Activated CD4-positive, alpha-beta T cell treated with anti-CD3 and anti-CD28 coated beads, Interleukin-2, amount 50 U/mL, for 1 hour (primary cell): Measurements from ENCODE around the gene HSD17B2.
"Not testable (repeated sequence)": the region's sequence is repeated elsewhere in the genome, so short reads cannot be mapped to it uniquely, and the experiment has no call there.

Experiments used
- DNase-seq: peaks from one replicate; pipeline ENCODE4 v3.0.0-alpha.2; 2020

The HSD17B2 gene

DNA sequence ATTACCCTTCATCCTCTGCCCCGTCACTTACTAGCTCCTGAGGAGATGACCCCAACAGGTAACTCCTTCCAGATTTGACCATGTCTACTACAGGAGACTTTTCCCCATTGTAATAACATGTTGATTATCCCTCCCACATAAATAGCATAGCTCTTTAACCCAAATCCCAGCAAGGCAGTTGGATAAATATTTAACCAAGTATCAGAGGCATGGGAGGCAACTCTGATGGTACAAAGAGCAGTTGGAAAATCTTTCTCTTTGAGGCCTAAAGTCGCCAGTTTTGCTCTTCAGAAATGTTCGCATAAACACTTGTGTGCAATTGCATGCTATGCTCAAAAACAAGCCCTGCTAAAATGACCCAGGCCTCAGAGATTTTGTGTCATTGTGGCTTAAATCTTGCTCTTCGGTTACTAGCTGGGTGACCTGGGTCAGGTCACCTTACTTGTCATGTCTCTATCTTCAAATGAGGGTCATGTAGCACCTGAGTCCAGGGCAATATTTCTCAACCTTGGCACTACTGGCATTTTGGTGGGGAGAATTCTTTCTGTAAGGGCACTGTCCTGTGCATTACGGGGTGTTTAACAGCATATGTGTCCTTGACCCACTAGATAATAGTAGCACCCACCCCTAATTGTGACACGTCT lies 48.8 kb downstream of the HSD17B2 start:
- no peak for DNase-seq

DNA sequence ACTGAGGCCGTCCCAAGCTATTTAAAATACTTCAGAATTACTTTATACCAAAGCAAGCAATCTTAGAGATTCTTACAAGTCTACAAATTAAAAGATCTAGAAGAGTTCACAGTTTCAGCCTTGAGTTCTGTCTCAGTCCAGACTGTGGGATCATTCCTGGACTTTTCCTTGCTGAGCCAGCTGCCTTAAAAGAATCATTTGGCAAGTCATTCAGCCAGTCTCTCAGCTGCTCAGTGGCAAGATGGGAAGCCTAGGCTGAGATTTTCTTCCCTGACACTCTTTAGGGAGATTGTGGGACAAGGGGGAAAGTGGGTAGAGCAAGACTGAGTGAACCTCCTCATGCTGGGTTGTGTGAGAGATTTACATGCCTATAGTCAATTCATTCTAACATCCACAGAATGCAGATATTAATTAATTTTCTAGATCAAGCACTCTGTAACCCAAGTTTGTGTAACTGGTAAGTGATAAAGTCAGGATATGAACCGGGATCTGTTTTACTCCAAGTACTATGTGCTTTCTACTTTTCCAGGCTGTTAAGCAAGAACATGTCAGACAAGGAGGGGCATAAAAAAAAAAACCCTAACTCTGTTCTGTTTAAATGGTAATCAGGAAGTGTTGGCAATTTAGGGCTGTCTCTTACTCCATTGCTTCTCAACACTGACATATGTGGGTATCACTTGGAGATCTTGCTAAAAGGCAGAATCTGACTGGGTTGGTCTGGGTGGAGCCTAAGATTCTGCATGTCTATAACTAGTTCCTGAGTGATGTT lies 50.1 kb downstream of the HSD17B2 start:
- no peak for DNase-seq

DNA sequence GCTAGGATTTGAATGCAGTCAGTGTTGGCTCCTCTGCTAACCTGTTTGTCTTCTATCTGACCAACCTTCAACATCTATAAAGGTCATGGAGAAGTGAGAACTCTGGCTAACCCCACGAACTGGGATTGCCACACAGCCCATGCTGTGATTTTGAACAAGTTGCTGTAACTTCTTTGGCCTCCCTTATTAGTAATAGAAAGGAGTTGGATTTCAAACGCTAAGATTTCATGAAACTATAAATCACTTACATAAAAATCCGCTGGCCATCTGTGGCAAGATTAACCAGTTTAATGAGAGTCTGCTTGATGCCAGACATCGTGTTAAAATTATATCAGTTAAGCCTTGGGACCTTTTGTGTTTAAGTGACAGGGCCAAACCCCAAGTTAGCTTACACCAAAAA lies 53.4 kb downstream of the HSD17B2 start:
- DNase-seq: no peak

DNA sequence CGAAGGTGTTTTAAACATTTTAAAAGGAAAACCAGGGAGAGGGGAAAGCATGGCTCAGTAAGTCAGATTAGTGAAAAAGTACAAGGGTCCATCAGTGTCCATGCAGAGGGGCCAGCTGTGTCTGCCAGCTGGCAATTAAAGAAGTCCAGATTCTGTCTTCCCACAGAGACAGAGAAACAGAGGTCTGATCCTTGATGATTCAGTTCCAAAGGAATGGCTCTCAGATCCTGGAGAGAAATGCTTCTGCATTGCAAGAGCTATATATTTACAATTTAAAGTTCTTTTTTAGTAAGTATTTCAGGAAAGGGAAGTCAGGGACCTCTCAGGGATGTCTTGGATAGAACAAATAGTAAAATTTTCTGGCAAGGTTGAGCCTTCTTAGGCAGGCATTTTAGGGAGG lies 56.2 kb downstream of the HSD17B2 start:
- no peak for DNase-seq

DNA sequence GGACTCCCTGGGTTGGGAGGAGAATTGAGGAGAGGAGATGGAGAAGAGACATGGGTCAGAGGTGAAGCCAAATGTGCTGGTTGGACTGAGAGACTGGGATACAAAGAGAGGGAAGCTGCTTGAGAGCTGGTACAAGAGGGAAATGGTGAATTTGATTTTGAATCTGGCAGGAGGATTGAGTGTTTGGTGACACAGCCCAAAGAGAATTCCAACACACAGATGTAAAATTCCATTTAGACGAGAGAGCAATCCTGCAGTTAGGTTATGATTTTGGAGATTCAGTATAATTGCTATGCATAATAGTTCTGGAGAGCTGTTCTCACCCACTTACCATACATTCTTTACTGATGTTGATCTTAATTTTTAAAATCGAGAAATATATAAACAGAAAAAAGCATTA lies 57.7 kb downstream of the HSD17B2 start:
- DNase-seq: no peak

DNA sequence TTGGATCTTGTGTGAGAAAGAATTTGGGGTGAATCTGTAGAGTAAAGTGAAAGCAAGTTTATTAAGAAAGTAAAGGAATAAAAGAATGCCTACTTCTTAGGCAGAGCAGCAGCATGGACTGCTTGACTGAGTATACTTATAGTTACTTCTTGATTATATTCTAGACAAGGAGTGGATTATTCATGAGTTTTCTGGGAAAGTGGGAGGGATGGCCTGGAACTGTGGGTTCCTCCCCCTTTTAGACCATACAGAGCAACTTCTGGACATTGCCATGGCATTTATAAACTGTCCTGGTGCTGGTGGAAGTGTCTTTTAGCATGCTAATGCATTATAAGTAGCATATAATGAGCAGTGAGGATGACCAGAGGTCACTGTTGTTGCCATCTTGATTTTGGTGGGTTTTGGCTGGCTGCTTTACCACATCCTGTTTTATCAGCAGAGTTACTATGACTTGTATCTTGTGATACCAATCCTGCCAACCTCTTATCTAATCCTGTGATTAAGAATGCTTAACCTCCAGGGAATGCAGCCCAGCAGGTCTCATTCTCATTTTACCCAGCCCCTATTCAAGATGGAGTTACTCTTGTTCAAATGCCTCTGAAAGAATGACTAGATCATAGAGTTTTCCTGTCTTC lies 58.7 kb downstream of the HSD17B2 start:
- no peak for DNase-seq

DNA sequence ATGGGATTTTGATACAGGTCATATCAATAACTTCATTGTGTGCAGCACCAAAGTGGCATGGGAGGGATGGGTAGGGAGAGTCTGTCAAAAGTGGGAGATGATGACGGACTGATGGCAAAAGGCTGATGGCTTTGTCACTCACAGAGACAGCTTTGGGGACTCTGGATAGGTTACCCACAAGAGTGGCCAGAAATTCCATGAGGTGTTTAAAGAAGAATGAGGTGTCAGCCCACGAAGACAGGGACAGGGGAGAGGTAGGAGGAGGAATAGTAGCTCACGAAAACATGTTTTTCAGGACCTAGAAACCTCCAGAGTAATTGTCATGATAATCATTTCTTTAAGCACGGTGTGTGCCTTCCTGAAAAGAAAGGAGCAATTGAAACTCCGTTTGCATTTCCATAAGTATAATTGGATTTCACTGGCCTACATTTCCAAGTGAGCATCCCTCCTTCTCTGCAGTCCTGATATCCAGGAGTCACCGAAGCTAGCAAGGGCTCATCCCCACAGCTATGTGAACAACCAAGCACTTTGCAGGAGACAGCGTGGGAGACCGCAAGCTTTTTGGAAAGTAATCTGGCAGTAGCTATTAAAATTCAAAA lies 60.0 kb downstream of the HSD17B2 start:
- no peak for DNase-seq

DNA sequence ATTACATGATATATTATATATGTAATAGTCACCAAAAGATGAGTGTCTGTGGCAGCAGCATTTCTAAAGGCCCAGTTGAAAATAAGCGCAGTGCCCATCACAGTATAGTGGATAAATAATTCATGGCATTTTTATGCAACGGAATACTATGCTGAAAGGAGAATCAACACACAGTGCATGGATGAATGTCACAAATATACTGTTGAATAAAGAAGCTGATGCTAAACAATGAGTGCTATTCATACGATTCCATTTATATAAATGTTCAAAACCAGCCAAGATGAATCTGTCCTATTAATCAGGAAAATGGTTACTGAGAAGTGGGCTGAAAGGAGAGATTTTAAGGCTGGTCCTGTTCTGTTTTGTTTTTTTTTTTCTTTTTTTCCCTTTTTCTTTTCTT lies 61.6 kb downstream of the HSD17B2 start:
- DNase-seq: no peak

DNA sequence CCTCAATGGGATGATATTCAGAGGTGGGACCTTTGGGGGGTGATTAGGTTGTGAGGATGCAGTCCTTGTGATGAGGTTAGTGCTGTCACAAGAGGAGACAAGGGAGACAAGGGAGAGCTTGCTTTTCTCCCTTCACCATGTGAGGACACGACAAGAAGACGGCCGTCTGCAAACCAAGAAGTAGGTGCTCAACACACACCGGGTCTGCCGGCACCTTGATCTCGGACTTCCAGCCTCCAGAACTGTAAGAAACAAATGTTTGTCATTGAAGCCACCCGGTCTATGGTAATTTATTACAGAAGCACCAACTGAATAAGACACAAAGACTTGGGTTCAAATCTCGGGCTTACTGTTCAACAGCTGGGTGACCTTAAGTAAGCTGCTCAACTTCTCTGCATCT lies 70.1 kb downstream of the HSD17B2 start:
- no peak for DNase-seq

DNA sequence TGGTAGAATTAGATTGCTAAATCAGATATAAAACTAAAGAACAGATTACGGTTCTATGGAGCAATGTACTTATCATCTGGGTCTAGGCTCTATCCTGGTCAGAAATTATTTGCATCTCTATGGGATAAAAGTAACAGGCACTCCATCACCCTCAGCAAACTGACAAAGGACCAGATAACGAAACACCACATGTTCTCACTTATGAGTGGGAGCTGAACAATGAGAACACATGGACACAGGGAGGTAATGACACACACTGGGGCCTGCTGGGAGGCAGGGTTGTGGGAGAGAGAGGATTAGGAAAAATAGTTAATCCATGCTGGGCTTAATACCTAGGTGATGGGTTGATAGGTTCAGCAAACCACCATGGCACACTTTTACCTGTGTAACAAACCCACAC lies 73.0 kb downstream of the HSD17B2 start:
- no peak for DNase-seq

DNA sequence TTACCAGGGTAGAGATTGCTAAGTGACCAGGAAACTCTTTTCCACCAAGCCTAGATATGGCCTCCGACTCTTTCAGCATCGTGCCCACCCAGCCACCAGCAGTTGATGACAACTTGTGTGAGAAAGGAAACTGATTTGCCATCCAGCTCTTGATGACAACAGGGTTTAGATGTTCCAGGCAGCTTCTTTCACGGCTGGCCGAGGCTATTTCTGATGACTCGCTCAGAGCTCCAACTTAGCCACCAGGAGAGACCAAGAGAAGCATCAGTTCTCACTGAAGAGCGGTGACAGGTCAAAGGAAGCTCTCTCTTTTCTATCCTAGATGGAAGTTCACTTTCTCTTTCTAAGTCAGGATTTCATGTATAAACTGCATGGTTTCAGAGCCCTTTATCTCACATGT lies 73.7 kb downstream of the HSD17B2 start:
- DNase-seq: no peak

DNA sequence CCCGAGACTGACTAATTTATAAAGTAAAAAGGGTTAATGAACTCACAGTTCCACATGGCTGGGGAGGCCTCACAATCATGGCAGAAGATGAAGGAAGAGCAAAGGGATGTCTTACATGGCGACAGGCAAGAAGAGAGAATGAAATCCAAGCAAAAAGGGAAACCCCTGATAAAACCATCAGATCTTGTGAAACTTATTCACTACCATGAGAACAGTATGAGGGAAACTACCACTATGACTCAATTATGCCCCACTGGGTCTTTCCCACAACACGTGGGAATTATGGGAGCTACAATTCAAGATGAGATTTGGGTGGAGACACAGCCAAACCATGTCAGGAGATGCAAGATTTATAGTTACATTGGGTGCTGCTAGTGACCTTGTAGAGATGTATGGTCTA lies 74.2 kb downstream of the HSD17B2 start:
- DNase-seq: not testable (repeated sequence)

DNA sequence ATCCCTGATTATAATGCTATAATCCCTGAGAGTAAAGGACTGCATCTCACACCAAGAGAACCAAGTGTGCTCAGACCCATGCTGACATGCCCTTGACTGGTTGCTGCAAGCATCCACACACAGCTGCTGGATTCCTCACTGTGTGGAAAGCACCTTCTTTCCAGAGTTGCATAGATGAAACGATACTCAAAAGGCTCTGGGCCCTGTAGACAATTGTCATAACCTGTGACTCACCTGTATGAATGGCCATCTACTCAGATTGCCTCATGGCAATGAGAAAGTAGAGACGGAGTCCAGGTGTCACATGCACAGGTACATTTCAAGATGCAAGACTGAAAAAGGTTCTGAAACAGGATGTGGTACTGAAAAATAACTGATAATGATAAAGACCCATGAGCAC lies 76.9 kb downstream of the HSD17B2 start:
- DNase-seq: no peak

DNA sequence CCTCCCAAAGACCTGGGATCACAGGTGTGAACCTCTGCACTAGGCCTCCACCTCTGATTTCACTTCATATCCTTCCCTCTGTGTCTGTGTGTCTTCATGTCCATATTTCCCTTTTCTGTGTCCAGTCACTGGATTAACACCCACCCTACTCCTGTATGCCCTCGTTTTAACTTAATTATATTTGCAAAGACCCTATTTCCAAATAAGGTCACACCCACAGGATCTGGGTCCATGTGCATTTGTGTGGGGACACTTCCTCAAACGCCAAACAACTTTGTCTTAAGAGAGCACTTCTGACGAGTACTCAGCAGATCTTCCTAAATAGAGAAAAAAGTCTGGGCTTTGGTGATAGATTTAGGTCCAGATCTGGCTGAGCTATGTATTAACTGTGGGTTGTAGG lies 78.7 kb downstream of the HSD17B2 start:
- DNase-seq: no peak

DNA sequence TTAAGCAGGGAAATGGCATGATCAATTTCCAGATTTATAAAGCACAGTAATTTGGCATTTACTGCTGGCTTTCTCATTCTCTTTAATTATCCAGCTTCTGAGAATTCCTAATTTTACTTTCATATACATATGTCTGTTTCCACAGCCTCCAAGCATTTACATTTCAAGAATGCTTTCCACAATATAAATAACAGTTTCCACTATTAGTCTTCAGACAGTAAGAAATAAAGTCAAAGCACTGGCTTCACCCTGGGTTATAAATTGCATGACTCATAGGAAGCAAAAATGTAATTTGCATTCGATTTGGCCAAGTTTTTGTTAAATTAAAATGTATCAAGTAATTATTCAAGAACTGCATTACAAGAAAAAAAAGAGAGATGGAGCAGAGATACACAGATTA lies 81.5 kb downstream of the HSD17B2 start:
- DNase-seq: no peak

DNA sequence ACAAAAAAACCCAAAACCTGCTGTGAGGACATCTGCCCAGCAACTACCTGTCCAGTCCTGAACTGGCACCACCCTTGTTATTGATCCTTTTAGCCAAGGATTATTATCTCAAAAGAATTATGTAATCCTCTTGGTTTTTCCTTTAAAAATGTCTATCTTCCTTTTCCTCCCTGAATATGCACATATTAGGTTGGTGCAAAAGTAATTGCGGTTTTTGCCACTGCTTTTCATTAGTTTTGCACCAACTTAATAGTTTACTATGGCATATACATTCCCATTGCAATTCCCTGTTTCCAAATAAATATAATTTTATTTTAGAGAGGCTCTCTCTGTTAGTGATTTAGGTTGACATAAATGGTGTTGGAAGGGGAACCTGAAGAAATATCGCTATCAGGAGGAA lies 83.7 kb downstream of the HSD17B2 start:
- no peak for DNase-seq

DNA sequence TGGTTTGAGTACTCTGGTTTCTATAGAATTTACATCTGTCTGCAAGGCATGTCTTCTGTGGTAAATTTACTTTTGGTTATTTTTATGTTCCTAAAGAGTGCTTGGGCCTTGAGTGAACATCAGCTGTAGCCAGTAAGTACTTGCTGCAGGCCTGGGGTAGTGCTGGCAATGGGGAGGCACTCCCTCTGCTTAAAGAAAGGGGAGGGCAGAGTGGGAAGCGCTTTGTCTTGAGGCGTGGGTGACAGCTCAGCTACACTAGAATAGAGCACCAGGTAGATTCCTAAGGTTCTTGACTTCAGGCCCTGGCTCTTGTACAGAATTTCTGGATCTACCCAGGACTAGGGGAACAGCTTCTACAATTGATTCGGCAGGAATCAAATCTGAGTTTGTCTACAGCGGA lies 84.4 kb downstream of the HSD17B2 start:
- no peak for DNase-seq

DNA sequence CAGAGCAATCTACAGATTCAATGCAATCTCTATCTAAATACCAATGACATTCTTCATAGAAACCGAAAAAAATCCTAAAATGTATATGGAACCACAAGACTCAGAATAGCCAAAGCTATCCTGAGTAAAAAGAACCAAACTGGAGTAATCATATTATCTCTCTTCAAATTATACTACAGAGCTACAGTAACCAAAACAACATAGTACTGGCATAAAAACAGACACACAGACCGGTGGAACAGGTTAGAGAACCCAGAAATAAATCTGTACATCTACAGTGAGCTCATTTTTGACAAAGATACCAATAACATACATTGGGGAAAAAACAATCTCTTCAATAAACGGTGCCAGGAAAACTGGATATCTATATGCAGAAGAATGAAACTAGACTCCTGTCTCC lies 89.6 kb downstream of the HSD17B2 start:
- no peak for DNase-seq

DNA sequence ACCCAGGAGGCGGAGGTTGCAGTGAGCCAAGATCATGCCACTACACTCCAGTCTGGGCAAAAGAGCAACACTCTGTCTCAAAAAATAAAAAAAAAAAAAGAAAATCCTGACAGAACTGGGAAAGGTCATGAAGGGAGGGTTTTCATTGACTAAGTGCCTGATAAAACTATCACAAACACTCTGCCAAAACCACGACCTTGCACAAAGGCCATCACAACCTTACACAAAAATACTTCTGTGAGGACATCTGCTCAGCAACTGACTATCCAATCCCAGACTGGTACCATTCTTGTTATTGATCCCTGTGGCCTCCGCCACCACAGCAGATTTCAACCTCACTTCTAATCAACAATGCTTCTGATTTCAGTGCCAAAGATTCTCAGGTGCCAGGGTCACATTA lies 94.8 kb downstream of the HSD17B2 start:
- no peak for DNase-seq

DNA sequence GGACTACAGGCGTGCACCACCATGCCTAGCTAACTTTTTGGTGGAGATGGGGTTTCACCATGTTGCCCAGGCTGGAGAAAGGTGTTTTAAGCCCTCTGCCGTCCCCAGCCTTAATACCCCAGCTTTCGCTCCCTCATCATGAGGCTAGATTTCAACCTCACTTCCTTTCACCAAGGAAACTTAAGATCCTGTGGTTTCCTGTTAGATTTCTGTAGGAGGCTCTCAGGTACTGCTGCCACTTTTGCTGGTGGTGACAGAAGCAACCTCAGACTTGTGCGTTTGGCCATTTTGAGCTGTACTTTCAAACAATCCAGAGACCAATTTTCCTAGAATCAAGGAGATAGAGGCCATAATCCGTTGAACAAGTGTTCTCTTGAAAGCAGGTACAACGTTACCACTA lies 98.7 kb downstream of the HSD17B2 start:
- no peak for DNase-seq

DNA sequence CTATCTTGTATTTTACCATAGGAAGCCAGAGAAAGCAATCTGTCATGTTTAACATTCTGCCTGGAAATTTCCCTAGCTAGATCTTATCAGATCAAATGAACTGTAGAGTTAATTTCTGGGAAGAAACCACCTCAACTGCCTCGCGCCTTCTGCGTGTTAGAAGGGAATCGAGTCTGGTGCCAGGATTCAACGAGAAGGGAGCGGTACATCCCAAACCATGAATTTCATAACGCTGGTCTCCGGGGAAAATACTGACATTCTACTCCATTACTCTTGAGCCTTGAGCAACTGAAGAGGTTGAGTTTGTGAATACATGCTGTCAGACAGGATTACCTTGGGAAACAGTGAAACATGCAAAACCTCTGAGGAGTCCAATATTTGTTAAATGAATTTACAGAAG lies 99.8 kb downstream of the HSD17B2 start:
- DNase-seq: no peak

DNA sequence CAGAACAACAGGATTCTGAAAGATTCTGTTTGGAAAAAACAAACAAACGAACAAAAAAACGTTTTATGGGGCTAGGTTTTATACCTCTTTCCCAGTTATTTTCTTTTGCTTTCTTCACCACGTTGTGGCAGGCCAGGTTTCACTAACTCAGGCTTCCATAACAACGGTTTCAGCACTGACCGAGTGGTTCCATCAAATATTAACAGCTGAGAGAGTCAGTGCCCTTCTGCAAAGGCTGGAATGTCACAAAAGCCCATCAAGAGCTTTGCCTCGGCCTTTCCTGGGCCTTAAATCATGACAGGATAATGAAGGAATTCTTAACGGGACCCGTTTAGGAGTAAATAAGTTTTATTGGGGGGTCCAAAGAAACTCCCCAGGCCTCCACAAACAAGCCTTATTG lies 100.8 kb downstream of the HSD17B2 start:
- DNase-seq: no peak

DNA sequence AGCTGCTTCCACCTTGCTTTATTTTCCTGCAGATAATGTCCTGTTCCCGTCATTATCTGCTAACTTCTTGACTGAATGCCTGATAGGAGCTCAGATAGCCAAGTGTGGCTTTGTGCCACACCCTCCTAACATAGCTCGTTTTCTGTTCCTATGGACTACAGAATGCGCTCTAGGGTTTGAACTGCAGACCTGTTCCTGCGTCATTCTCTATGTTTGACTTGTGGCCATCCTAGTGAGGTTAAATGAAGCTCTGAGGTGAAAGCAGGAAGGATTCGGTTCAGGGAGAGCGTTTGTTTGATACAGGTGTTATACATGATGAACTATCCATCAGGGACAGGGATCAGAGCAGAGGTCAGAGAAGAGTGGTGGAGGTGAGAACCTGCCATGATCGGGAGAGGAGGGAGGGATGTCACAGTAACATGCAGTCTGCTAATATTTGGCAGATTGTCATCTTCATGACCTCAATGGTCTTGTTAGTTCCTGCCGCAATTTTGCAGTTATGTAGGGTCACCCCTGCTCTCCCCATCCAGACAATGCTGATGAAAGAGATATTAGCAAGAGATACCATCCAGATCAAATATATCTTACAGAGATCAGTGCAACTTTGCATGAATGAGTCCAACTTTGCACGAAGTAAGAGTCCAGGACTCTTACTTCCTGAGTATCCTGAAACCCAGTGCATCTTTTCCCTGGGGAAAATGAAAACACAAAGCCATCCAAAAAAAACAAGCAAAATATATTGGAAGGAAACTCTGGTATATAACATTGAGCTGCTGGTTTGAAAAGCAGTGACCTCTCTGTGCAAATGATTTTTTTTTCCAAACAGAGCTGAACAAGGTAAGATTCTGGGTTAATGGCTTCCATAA lies 102.1 kb downstream of the HSD17B2 start:
- no peak for DNase-seq
